ENCODE results near the gene DSCAML1.

DSCAML1 gene

GRCh38 chr11:117570701-117571100 is 226.3 kb downstream of the DSCAML1 start:
- H3K4me1 ChIP-seq (ENCODE audit: insufficient read depth, low read length) = no peaks in the 10 kb centered on the region
- H3K27ac ChIP-seq (ENCODE audit: low read depth, low read length) = no peak overlapping the region
- no peaks in the 10 kb centered on the region for H3K27me3 ChIP-seq (ENCODE audit: control insufficient read depth in 1 of 2, insufficient read depth in 2 of 2, low read length in 2 of 2)
- H3K36me3 ChIP-seq (ENCODE audit: insufficient read depth, low read length) = no peaks in the 10 kb centered on the region
- H3K9me3 ChIP-seq (ENCODE audit: low read length) = no peaks in the 10 kb centered on the region
- no peak overlapping the region for H3K4me3 ChIP-seq (ENCODE audit: low read depth in 1 of 2, low read length in 2 of 2)
- no peak overlapping the region for H3K9ac ChIP-seq (ENCODE audit: low read length)

GRCh38 chr11:117569911-117570310 is 227.1 kb downstream of the DSCAML1 start:
- Histone ChIP-seq H3K4me1 (ENCODE audit: insufficient read depth, low read length) (no peaks in the 10 kb centered on the region), H3K27me3 (ENCODE audit: control insufficient read depth in 1 of 2, insufficient read depth in 2 of 2, low read length in 2 of 2) (no peaks in the 10 kb centered on the region), H3K36me3 (ENCODE audit: insufficient read depth, low read length) (no peaks in the 10 kb centered on the region), H3K9me3 (ENCODE audit: low read length) (no peaks in the 10 kb centered on the region), H3K27ac (ENCODE audit: low read depth, low read length) (no peak overlapping the region), H3K4me3 (ENCODE audit: low read depth in 1 of 2, low read length in 2 of 2) (no peak overlapping the region), H3K9ac (ENCODE audit: low read length) (no peak overlapping the region)

- Histone ChIP-seq H3K27me3 (ENCODE audit: control insufficient read depth in 1 of 2, insufficient read depth in 2 of 2, low read length in 2 of 2) (no peaks in the 10 kb centered on the region), H3K9me3 (ENCODE audit: low read length) (no peaks in the 10 kb centered on the region), H3K9ac (ENCODE audit: low read length) (no peak overlapping the region), H3K4me3 (ENCODE audit: low read depth in 1 of 2, low read length in 2 of 2) (no peak overlapping the region), H3K4me1 (ENCODE audit: insufficient read depth, low read length) (no peaks in the 10 kb centered on the region), H3K36me3 (ENCODE audit: insufficient read depth, low read length) (no peaks in the 10 kb centered on the region), H3K27ac (ENCODE audit: low read depth, low read length) (no peak overlapping the region)
Observed at GRCh38 chr11:117565709-117566108, 231.3 kb downstream of the DSCAML1 start.

GRCh38 chr11:117564321-117564720 is 232.7 kb downstream of the DSCAML1 start:
- no peak overlapping the region for H3K27ac ChIP-seq (ENCODE audit: low read depth, low read length)

GRCh38 chr11:117563556-117563955 is 233.5 kb downstream of the DSCAML1 start:
- no peaks in the 10 kb centered on the region for H3K4me1 ChIP-seq (ENCODE audit: insufficient read depth, low read length)
- H3K9me3 ChIP-seq (ENCODE audit: low read length) = no peaks in the 10 kb centered on the region
- H3K9ac ChIP-seq (ENCODE audit: low read length) = no peak overlapping the region
- H3K27ac ChIP-seq (ENCODE audit: low read depth, low read length) = no peak overlapping the region
- H3K36me3 ChIP-seq (ENCODE audit: insufficient read depth, low read length) = no peaks in the 10 kb centered on the region
- H3K4me3 ChIP-seq (ENCODE audit: low read depth in 1 of 2, low read length in 2 of 2) = no peak overlapping the region
- no peaks in the 10 kb centered on the region for H3K27me3 ChIP-seq (ENCODE audit: control insufficient read depth in 1 of 2, insufficient read depth in 2 of 2, low read length in 2 of 2)

More at GRCh38 chr11:117564321-117564720, 232.7 kb downstream of the DSCAML1 start:
- no peak overlapping the region for H3K4me3 ChIP-seq (ENCODE audit: low read depth in 1 of 2, low read length in 2 of 2)
- H3K27me3 ChIP-seq (ENCODE audit: control insufficient read depth in 1 of 2, insufficient read depth in 2 of 2, low read length in 2 of 2) = no peaks in the 10 kb centered on the region
- H3K9ac ChIP-seq (ENCODE audit: low read length) = no peak overlapping the region
- no peaks in the 10 kb centered on the region for H3K4me1 ChIP-seq (ENCODE audit: insufficient read depth, low read length)
- no peaks in the 10 kb centered on the region for H3K36me3 ChIP-seq (ENCODE audit: insufficient read depth, low read length)
- H3K9me3 ChIP-seq (ENCODE audit: low read length) = no peaks in the 10 kb centered on the region

- Histone ChIP-seq H3K4me1 (ENCODE audit: insufficient read depth, low read length) (no peaks in the 10 kb centered on the region), H3K27me3 (ENCODE audit: control insufficient read depth in 1 of 2, insufficient read depth in 2 of 2, low read length in 2 of 2) (no peaks in the 10 kb centered on the region), H3K4me3 (ENCODE audit: low read depth in 1 of 2, low read length in 2 of 2) (no peak overlapping the region), H3K27ac (ENCODE audit: low read depth, low read length) (no peak overlapping the region), H3K9me3 (ENCODE audit: low read length) (no peaks in the 10 kb centered on the region), H3K36me3 (ENCODE audit: insufficient read depth, low read length) (no peaks in the 10 kb centered on the region), H3K9ac (ENCODE audit: low read length) (no peak overlapping the region)
Observed at GRCh38 chr11:117562136-117562535, 234.9 kb downstream of the DSCAML1 start.

GRCh38 chr11:117560780-117561530 is 236.1 kb downstream of the DSCAML1 start:
- Histone ChIP-seq H3K4me3 (ENCODE audit: low read depth in 1 of 2, low read length in 2 of 2) (no peak overlapping the region), H3K27me3 (ENCODE audit: control insufficient read depth in 1 of 2, insufficient read depth in 2 of 2, low read length in 2 of 2) (no peaks in the 10 kb centered on the region), H3K27ac (ENCODE audit: low read depth, low read length) (no peak overlapping the region)

GRCh38 chr11:117559698-117560097 is 237.3 kb downstream of the DSCAML1 start:
- Histone ChIP-seq H3K4me3 (ENCODE audit: low read depth in 1 of 2, low read length in 2 of 2) (no peak overlapping the region), H3K4me1 (ENCODE audit: insufficient read depth, low read length) (no peaks in the 10 kb centered on the region), H3K9ac (ENCODE audit: low read length) (no peak overlapping the region), H3K36me3 (ENCODE audit: insufficient read depth, low read length) (no peaks in the 10 kb centered on the region), H3K27me3 (ENCODE audit: control insufficient read depth in 1 of 2, insufficient read depth in 2 of 2, low read length in 2 of 2) (no peaks in the 10 kb centered on the region), H3K9me3 (ENCODE audit: low read length) (no peaks in the 10 kb centered on the region), H3K27ac (ENCODE audit: low read depth, low read length) (no peak overlapping the region)

More at GRCh38 chr11:117560780-117561530, 236.1 kb downstream of the DSCAML1 start:
- Histone ChIP-seq H3K9ac (ENCODE audit: low read length) (no peak overlapping the region), H3K9me3 (ENCODE audit: low read length) (no peaks in the 10 kb centered on the region), H3K4me1 (ENCODE audit: insufficient read depth, low read length) (no peaks in the 10 kb centered on the region), H3K36me3 (ENCODE audit: insufficient read depth, low read length) (no peaks in the 10 kb centered on the region)

- no peak overlapping the region for H3K27ac ChIP-seq (ENCODE audit: low read depth, low read length)
- no peak overlapping the region for H3K9ac ChIP-seq (ENCODE audit: low read length)
- H3K36me3 ChIP-seq (ENCODE audit: insufficient read depth, low read length) = no peaks in the 10 kb centered on the region
- no peaks in the 10 kb centered on the region for H3K4me1 ChIP-seq (ENCODE audit: insufficient read depth, low read length)
- H3K9me3 ChIP-seq (ENCODE audit: low read length) = no peaks in the 10 kb centered on the region
- no peak overlapping the region for H3K4me3 ChIP-seq (ENCODE audit: low read depth in 1 of 2, low read length in 2 of 2)
- H3K27me3 ChIP-seq (ENCODE audit: control insufficient read depth in 1 of 2, insufficient read depth in 2 of 2, low read length in 2 of 2) = no peaks in the 10 kb centered on the region
Observed at GRCh38 chr11:117557361-117557760, 239.7 kb downstream of the DSCAML1 start.

GRCh38 chr11:117554601-117555333 is 242.2 kb downstream of the DSCAML1 start:
- Histone ChIP-seq H3K4me3 (ENCODE audit: low read depth in 1 of 2, low read length in 2 of 2) (no peak overlapping the region), H3K27ac (ENCODE audit: low read depth, low read length) (no peak overlapping the region), H3K9ac (ENCODE audit: low read length) (no peak overlapping the region), H3K27me3 (ENCODE audit: control insufficient read depth in 1 of 2, insufficient read depth in 2 of 2, low read length in 2 of 2) (no peaks in the 10 kb centered on the region), H3K4me1 (ENCODE audit: insufficient read depth, low read length) (no peaks in the 10 kb centered on the region), H3K9me3 (ENCODE audit: low read length) (no peaks in the 10 kb centered on the region), H3K36me3 (ENCODE audit: insufficient read depth, low read length) (no peaks in the 10 kb centered on the region)

GRCh38 chr11:117552626-117553025 is 244.4 kb downstream of the DSCAML1 start:
- Histone ChIP-seq H3K9me3 (ENCODE audit: low read length) (no peaks in the 10 kb centered on the region), H3K27ac (ENCODE audit: low read depth, low read length) (no peak overlapping the region), H3K27me3 (ENCODE audit: control insufficient read depth in 1 of 2, insufficient read depth in 2 of 2, low read length in 2 of 2) (no peaks in the 10 kb centered on the region), H3K4me3 (ENCODE audit: low read depth in 1 of 2, low read length in 2 of 2) (no peak overlapping the region), H3K36me3 (ENCODE audit: insufficient read depth, low read length) (no peaks in the 10 kb centered on the region), H3K9ac (ENCODE audit: low read length) (no peak overlapping the region), H3K4me1 (ENCODE audit: insufficient read depth, low read length) (no peaks in the 10 kb centered on the region)

Measured in muscle layer of colon (tissue), 2 donors.